Germinal center (tissue), 1 donor: ENCODE data around the gene RNF227.
"Not testable (repeated sequence)": the region's sequence is repeated elsewhere in the genome, so short reads cannot be mapped to it uniquely, and the experiment has no call there.

Experiments
- DNase-seq: peaks from one replicate; pipeline ENCODE4 v3.0.0; 2012; ENCODE audit warnings: mixed read lengths, low spot score

The RNF227 gene

GRCh38 chr17:7864384-7864783 is 51.7 kb downstream of the RNF227 start:
- DNase-seq, result not testable (repeated sequence)
